HepG2 (cell line): ENCODE data around the gene OIT3. TPM values are rescaled to one million over a fixed set of nuclear protein-coding genes. Genes with fewer than 3 reads are reported as not detected.

Source experiments
- ATAC-seq: fragments of 200-7000 bp; cut with Tn5 transposase; 3 replicates; pipeline ENCODE4 v1.9.1; 2020; ENCODE audit warnings: mild to moderate bottlenecking, moderate library complexity
- BruUV-seq: library from RNA; stranded (reverse); fragments of 400-500 nt; replicated peaks from 2 replicates; lab custom pipeline; 2021; lab: Mats Ljungman, UMichigan
- CTCF ChIA-PET: fragments of 300-600 bp; formaldehyde crosslinking; extraction: SDS; loops from one replicate; lab custom pipeline; 2021; ENCODE audit warnings: low total read pairs, inconsistent platforms, low intra/inter-chr PET ratio; lab: Yijun Ruan, JAX
- POLR2A ChIA-PET: fragments of 350-600 bp; sonication (Branson Sonifier 250); formaldehyde crosslinking; loops from one replicate; lab custom pipeline; 2020; ENCODE audit warnings: antibody characterized with exemption, inconsistent platforms; lab: Yijun Ruan, JAX
- DNase-seq: peaks from one replicate; pipeline ENCODE4 v3.0.0-alpha.2; 2015; ENCODE audit warnings: low spot score
- FAIRE-seq: peaks from 3 replicates; lab custom pipeline; 2011; peaks lifted over from hg19 to GRCh38; lab: Jason Lieb, UNC
- H2AFZ ChIP-seq: one replicate; pipeline ENCODE4 v1.6.1; 2011; ENCODE audit warnings: low read length, inconsistent platforms
- H3K27ac ChIP-seq: fragments of 300-600 bp; 3 replicates; pipeline ENCODE4 v1.8.0; 2011; ENCODE audit warnings: mixed run types, mild to moderate bottlenecking, mixed read lengths, low read length, inconsistent platforms; ENCODE audit not compliant: insufficient read depth; ENCODE audit errors: extremely low read length
- H3K27me3 ChIP-seq, 2 experiments: fragments of 200-600 bp in 1 of 2; 2 replicates in 1 of 2; 3 replicates in 1 of 2; pipeline versions ENCODE4 v1.6.0 to v1.8.0; 2011; ENCODE audit warnings: low read length in 2 of 2, mild to moderate bottlenecking in 2 of 2, moderate library complexity in 2 of 2, inconsistent platforms in 1 of 2; ENCODE audit not compliant: insufficient read depth in 2 of 2, control insufficient read depth in 1 of 2
- H3K36me3 ChIP-seq, 2 experiments: fragments of 200-600 bp in 1 of 2; replicated peaks in 1 of 2; 2 replicates in 1 of 2; 3 replicates in 1 of 2; pipeline versions ENCODE4 v1.5.1 to v1.8.0; 2011; ENCODE audit warnings: low read length in 2 of 2, inconsistent platforms in 1 of 2; ENCODE audit not compliant: insufficient read depth in 2 of 2, control insufficient read depth in 1 of 2
- H3K4me1 ChIP-seq: 2 replicates; pipeline ENCODE4 v1.5.1; 2012; ENCODE audit warnings: low read length, inconsistent platforms; ENCODE audit not compliant: insufficient read depth
- H3K4me2 ChIP-seq: 2 replicates; pipeline ENCODE4 v1.6.0; 2011; ENCODE audit warnings: low read depth, low read length, inconsistent platforms
- H3K4me3 ChIP-seq, 3 experiments: fragments of 200-600 bp in 1 of 3; sonication (generic), shearing (Covaris generic) in 1 of 3; replicated peaks in 1 of 3; 2 replicates each; pipeline ENCODE4 v1.5.1; 2011 to 2016; ENCODE audit warnings: low read length in 3 of 3, inconsistent platforms in 2 of 3, low read depth in 2 of 3, mild to moderate bottlenecking in 2 of 3, control low read depth in 1 of 3, mixed read lengths in 1 of 3; ENCODE audit not compliant: insufficient read depth in 1 of 3
- H3K79me2 ChIP-seq: one replicate; pipeline ENCODE4 v1.6.1; 2011; ENCODE audit warnings: low read length, inconsistent platforms; ENCODE audit not compliant: insufficient read depth
- H3K9ac ChIP-seq: 2 replicates; pipeline ENCODE4 v1.6.0; 2011; ENCODE audit warnings: mild to moderate bottlenecking, low read depth, low read length, inconsistent platforms; ENCODE audit not compliant: insufficient read depth
- H3K9me3 ChIP-seq: 2 replicates; pipeline ENCODE4 v1.5.1; 2012; ENCODE audit warnings: mild to moderate bottlenecking, low read length
- H4K20me1 ChIP-seq: 2 replicates; pipeline ENCODE4 v1.6.0; 2011; ENCODE audit warnings: inconsistent platforms, mild to moderate bottlenecking, low read length, moderate library complexity; ENCODE audit not compliant: insufficient read depth
- ARNT ChIP-seq: fragments of 450-650 bp; IDR thresholded peaks from 2 replicates; pipeline ENCODE4 v1.6.1; 2017
- ATM ChIP-seq: fragments of 450-650 bp; IDR thresholded peaks from 2 replicates; pipeline ENCODE4 v1.7.1; 2017; ENCODE audit warnings: mild to moderate bottlenecking, borderline replicate concordance
- BCL6 ChIP-seq: IDR thresholded peaks from 2 replicates; pipeline ENCODE4 v1.6.1; 2016; ENCODE audit warnings: missing genetic modification reagents, missing compliant biosample characterization
- CC2D1A ChIP-seq: sonication (generic); formaldehyde crosslinking; IDR thresholded peaks from 2 replicates; pipeline ENCODE4 v1.8.1; 2023; ENCODE audit warnings: mild to moderate bottlenecking, missing genetic modification reagents
- CEBPB ChIP-seq: IDR thresholded peaks from 2 replicates; pipeline ENCODE4 v1.6.1; 2011; ENCODE audit warnings: low read depth, low read length, improper control_type of control experiment, borderline replicate concordance
- ETV5 ChIP-seq: IDR thresholded peaks from 2 replicates; pipeline ENCODE4 v1.6.1; 2018; ENCODE audit warnings: missing biosample characterization, missing genetic modification reagents, inconsistent platforms, borderline replicate concordance
- HCFC1 ChIP-seq: fragments of 150-350 bp; IDR thresholded peaks from 2 replicates; pipeline ENCODE4 v1.6.1; 2014; ENCODE audit warnings: low read depth, low read length
- SOX13 ChIP-seq, 3 experiments: fragments of 450-650 bp in 1 of 3; sonication (generic) in 1 of 3; formaldehyde crosslinking in 1 of 3; IDR thresholded peaks in 2 of 3; conservative IDR thresholded peaks in 1 of 3; 2 replicates each; pipeline versions ENCODE4 v1.5.0 to v1.6.1; 2016 to 2020; ENCODE audit warnings: antibody characterized with exemption in 1 of 3, mild to moderate bottlenecking in 1 of 3, missing compliant biosample characterization in 1 of 3, missing genetic modification reagents in 1 of 3, moderate library complexity in 1 of 3
- SPEN ChIP-seq: sonication (generic); formaldehyde crosslinking; IDR thresholded peaks from 2 replicates; pipeline ENCODE4 v1.5.1; 2020; ENCODE audit warnings: low read depth, mild to moderate bottlenecking, missing genetic modification reagents
- ZBTB33 ChIP-seq: sonication (generic); formaldehyde crosslinking; IDR thresholded peaks from 2 replicates; pipeline ENCODE4 v1.4.0; 2020; ENCODE audit warnings: missing genetic modification reagents
- ZFYVE20 ChIP-seq: sonication (generic); formaldehyde crosslinking; IDR thresholded peaks from 2 replicates; pipeline ENCODE4 v1.8.0; 2023; ENCODE audit warnings: low read depth, mild to moderate bottlenecking, moderate library complexity, missing genetic modification reagents, borderline replicate concordance
- ZNF75D ChIP-seq: sonication (generic); formaldehyde crosslinking; IDR thresholded peaks from 2 replicates; pipeline ENCODE4 v1.8.1; 2023; ENCODE audit warnings: missing genetic modification reagents, mild to moderate bottlenecking, borderline replicate concordance
- WGBS: methylation state at CpG from one replicate; pipeline ENCODE4 v1.1.6; 2017; ENCODE audit warnings: low lambda C conversion rate; 5-methylcytosine and 5-hydroxymethylcytosine counted together
- in situ Hi-C: cut with HindIII; loops from 2 replicates; pipeline ENCODE4 v1.10.0; 2017; ENCODE audit warnings: low pct_unique_long_range_greater_than_20kb; ENCODE audit not compliant: extremely low pct_ligation_motif_present
- intact Hi-C: fragments of 100-400 bp; cut with micrococcal nuclease; formaldehyde crosslinking; loops from one replicate; pipeline ENCODE4 v1.10.0; 2022; ENCODE audit not compliant: unreplicated experiment
- polyA plus RNA-seq, 8 experiments: library from polyadenylated mRNA; depleted of rRNA in 3 of 8; stranded (reverse) in 7 of 8; unstranded in 1 of 8; fragments of >200 nt; fragmentation: Illumina TruSeq in 4 of 8; extraction: Trizol in 4 of 8; gene quantifications; 2 replicates each; pipeline versions ENCODE4 v1.2.1 to v1.2.3, GENCODE V29; 2011 to 2016; ENCODE audit warnings: low read depth in 4 of 8, missing spikeins in 1 of 8, mixed read lengths in 1 of 8; ENCODE audit not compliant: insufficient read depth in 1 of 8
- total RNA-seq, 5 experiments: library from RNA; depleted of rRNA; stranded (reverse); fragments of >200 nt; fragmentation: Illumina TruSeq; extraction: Trizol; gene quantifications; 2 replicates each; pipeline ENCODE4 v1.2.3, GENCODE V29; 2016; ENCODE audit warnings: low read depth in 1 of 5
- TF ChIP-seq, protein P1 (sequence below): sonication (generic); formaldehyde crosslinking; IDR thresholded peaks from 2 replicates; pipeline ENCODE4 v1.5.1; 2020; ENCODE audit warnings: missing genetic modification reagents, mild to moderate bottlenecking, borderline replicate concordance

The OIT3 gene
- total and polyA plus RNA-seq, 2 of the 13 experiments (the other 11 are each of a cell fraction or from before 2014, with no cell fraction given), result not detected

DNA sequence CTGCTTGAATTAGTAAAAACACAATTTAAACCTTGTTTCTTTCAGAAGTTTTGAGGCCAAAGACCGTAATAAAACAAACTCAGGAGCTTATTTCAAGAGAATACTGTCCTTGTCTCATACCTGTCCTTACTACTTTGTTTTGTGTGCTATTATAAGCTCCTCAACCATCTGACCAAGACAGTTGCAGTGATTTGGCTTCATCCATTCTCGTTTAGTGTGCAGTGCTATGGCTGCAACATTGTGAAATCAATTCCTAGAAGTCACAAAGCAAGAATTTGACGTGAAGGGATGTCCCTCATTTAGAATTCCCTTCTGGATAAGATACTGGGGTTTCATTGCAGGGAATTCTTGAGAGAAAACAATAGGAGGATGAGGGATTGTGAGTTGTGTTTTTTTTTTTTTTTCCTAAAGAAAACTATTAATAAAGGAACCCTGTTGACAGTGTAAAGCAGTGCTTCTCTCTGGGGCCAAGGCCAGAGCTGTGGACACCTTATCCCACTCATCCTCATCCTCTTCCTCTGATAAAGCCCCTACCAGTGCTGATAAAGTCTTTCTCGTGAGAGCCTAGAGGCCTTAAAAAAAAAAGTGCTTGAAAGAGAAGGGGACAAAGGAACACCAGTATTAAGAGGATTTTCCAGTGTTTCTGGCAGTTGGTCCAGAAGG is at the start of gene OIT3 (continued):
- TF ChIP-seq CC2D1A (CRISPR knock-in tag) (no peak), BCL6 (CRISPR knock-in tag) (peak; percentile 92), ZNF75D (CRISPR knock-in tag) (no peak), ETV5 (no peak), CEBPB (peak; percentile 21; the same call in 1 of the 2 replicates), SPEN (CRISPR knock-in tag) (no peak)

GRCh38 chr10:72846238-72846637 is 47.3 kb upstream of the OIT3 start:
- Histone ChIP-seq H3K79me2 (no peaks in the 10 kb centered on the region), H2AFZ (no peak overlapping the region), H3K36me3 (no peaks in the 10 kb centered on the region), H3K4me2 (no peak overlapping the region), H3K27ac (no peak overlapping the region), H3K9ac (no peak overlapping the region), H3K27me3 (no peaks in the 10 kb centered on the region), H4K20me1 (no peaks in the 10 kb centered on the region), H3K4me1 (no peaks in the 10 kb centered on the region), H3K4me3 (no peak overlapping the region), H3K9me3 (peaks cover 2% of the 10 kb centered on the region; the same call in 1 of the 2 replicates)
- in situ Hi-C loops, result no loop called here
- WGBS, result 88% methylated on average over 7 of the region's 7 CpGs
- intact Hi-C loops, result loop anchor here (10.0 kb wide), 1 partner anchor 1891 kb away; no protein-coding TSS in a partner anchor
- DNase-seq, result no peak
- BruUV-seq, result no TSS peak
- ChIA-PET CTCF (no interaction called here), POLR2A (no interaction called here)
- no peak for ATAC-seq
- TF ChIP-seq, protein P1, sequence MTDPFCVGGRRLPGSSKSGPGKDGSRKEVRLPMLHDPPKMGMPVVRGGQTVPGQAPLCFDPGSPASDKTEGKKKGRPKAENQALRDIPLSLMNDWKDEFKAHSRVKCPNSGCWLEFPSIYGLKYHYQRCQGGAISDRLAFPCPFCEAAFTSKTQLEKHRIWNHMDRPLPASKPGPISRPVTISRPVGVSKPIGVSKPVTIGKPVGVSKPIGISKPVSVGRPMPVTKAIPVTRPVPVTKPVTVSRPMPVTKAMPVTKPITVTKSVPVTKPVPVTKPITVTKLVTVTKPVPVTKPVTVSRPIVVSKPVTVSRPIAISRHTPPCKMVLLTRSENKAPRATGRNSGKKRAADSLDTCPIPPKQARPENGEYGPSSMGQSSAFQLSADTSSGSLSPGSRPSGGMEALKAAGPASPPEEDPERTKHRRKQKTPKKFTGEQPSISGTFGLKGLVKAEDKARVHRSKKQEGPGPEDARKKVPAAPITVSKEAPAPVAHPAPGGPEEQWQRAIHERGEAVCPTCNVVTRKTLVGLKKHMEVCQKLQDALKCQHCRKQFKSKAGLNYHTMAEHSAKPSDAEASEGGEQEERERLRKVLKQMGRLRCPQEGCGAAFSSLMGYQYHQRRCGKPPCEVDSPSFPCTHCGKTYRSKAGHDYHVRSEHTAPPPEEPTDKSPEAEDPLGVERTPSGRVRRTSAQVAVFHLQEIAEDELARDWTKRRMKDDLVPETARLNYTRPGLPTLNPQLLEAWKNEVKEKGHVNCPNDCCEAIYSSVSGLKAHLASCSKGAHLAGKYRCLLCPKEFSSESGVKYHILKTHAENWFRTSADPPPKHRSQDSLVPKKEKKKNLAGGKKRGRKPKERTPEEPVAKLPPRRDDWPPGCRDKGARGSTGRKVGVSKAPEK, result no peak
- no peak for TF ChIP-seq HCFC1
- TF ChIP-seq ATM, result no peak
- TF ChIP-seq SOX13 (IDR thresholded peaks at IDR 0.05), result no peak
- TF ChIP-seq SOX13 (CRISPR knock-in tag; conservative IDR thresholded peaks at IDR 0.05 in 1 of 2, IDR thresholded peaks at IDR 0.05 in 1 of 2), result no peak
- no peak for TF ChIP-seq ARNT
- no peak for TF ChIP-seq ZFYVE20 (CRISPR knock-in tag)
- peak; percentile 74 for TF ChIP-seq ZBTB33 (CRISPR knock-in tag)
- no peak for FAIRE-seq
